Dedifferentiated amniotic fluid mesenchymal stem cell (primary cell): ENCODE results near the gene PRDM16.

Experiments
- DNase-seq: peaks from one replicate; pipeline ENCODE4 v3.0.0-alpha.2; 2016; ENCODE audit errors: extremely low spot score

The PRDM16 gene

GRCh38 chr1:3183411-3183810, 114.4 kb downstream of the PRDM16 start:
- DNase-seq = no peak

- DNase-seq = no peak
Observed at GRCh38 chr1:3183813-3184212, 114.8 kb downstream of the PRDM16 start.

GRCh38 chr1:3184666-3185065, 115.7 kb downstream of the PRDM16 start:
- no peak for DNase-seq

GRCh38 chr1:3185896-3186525, 117.0 kb downstream of the PRDM16 start:
- DNase-seq = no peak

GRCh38 chr1:3186526-3186921, 117.5 kb downstream of the PRDM16 start:
- no peak for DNase-seq

GRCh38 chr1:3187415-3188149, 118.6 kb downstream of the PRDM16 start:
- no peak for DNase-seq

GRCh38 chr1:3188150-3188971, 119.4 kb downstream of the PRDM16 start:
- no peak for DNase-seq

GRCh38 chr1:3190256-3191041, 121.4 kb downstream of the PRDM16 start:
- no peak for DNase-seq

GRCh38 chr1:3192361-3192760, 123.4 kb downstream of the PRDM16 start:
- no peak for DNase-seq

GRCh38 chr1:3192825-3193224, 123.8 kb downstream of the PRDM16 start:
- no peak for DNase-seq

- DNase-seq = no peak
Observed at GRCh38 chr1:3193811-3194210, 124.8 kb downstream of the PRDM16 start.

- DNase-seq = no peak
Observed at GRCh38 chr1:3194760-3195479, 125.9 kb downstream of the PRDM16 start.

GRCh38 chr1:3195480-3195815, 126.4 kb downstream of the PRDM16 start:
- no peak for DNase-seq

GRCh38 chr1:3195966-3196515, 127.0 kb downstream of the PRDM16 start:
- DNase-seq = no peak

GRCh38 chr1:3196577-3197245, 127.7 kb downstream of the PRDM16 start:
- no peak for DNase-seq

GRCh38 chr1:3197781-3198316, 128.8 kb downstream of the PRDM16 start:
- no peak for DNase-seq

GRCh38 chr1:3198371-3199271, 129.6 kb downstream of the PRDM16 start:
- DNase-seq = no peak

- DNase-seq = no peak
Observed at GRCh38 chr1:3204725-3205124, 135.7 kb downstream of the PRDM16 start.

GRCh38 chr1:3205815-3206214, 136.8 kb downstream of the PRDM16 start:
- DNase-seq = no peak
